ENCODE results near the gene THSD1.
"Not testable (repeated sequence)": the region's sequence is repeated elsewhere in the genome, so short reads cannot be mapped to it uniquely, and the experiment has no call there.

Gene THSD1

GRCh38 chr13:52411629-52412028 is 5.7 kb upstream of the THSD1 start:
- peak; percentile 34 to 40 for DNase-seq (ENCODE audit: low read depth in 2 of 2)

- not testable (repeated sequence) for DNase-seq (ENCODE audit: low read depth in 2 of 2)
Measured at GRCh38 chr13:52408071-52408658, 2.2 kb upstream of the THSD1 start.

DNA sequence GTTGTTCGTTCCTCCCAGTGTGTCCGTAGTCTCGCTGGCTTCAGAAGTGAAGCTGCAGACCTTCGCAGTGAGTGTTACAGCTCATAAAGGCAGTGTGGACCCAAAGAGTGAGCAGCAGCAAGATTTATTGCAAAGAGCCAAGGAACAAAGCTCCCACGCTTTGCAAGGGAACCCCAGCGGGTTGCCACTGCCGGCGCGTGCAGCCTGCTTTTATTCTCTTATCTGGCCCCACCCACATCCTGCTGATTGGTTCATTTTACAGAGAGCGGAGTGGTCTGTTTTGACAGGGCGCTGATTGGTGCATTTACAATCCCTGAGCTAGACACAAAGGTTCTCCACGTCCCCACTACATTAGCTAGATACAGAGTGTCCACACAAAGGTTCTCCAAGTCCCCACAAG is 1.5 kb upstream of the THSD1 start:
- DNase-seq (ENCODE audit: low read depth in 2 of 2) = not testable (repeated sequence)

DNA sequence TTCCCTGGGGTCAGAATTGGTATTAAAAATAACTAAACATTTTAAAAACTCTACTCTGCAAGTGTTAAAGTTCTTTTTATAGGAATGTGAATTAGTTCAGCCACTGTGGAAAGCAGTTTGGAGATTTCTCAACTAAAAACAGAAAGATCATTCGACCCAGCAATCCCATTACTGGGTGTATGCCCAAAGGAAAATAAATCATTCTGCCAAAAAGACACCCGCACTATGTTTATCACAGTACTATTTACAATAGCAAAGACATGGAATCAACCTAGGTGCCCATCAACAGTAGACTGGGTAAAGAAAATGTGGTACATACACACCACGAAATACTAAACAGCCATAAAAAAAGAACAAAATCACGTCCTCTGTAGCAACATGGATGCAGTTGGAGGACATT is 657 bp upstream of the THSD1 start:
- no peak for DNase-seq (ENCODE audit: low read depth in 2 of 2)

DNA sequence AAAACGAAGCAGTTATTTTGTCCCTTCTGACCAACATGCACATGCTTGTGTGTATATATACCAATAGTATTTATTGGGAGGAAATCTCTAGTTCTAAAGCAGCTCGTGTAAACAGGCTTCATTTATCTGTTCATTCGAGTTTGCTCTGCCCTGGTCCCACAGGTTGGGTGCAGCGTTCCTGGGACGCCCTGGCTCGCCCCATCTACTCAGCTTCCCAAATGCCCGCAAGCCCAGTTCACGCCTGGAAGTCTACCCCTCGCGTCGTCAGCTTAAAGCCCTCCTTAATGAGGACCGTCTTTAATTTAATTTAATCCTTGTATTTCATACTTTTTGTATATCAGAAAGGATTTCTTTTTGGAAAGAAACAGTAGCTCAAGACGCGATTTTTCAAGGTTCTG is 604 bp downstream of the THSD1 start:
- DNase-seq (ENCODE audit: low read depth in 2 of 2) = no peak

DNA sequence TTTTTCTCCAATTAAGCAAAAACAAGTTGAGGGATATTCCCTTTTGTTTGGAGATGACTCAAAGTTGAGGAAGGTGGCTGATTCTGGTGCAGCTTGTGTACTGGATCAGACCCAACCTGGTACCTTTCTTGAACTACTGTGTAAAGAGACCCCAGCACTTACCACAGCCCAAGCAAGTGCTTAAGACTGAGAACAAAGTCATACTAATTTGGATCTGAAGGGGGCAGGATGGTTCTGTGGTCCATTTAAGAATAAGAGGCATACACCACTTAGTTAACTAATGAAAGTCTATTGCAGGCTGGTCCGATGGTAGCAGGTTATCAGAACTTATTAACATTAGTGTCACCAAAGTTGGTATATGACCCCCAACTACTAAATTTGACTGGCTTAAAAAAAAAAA is 6.3 kb downstream of the THSD1 start:
- DNase-seq (ENCODE audit: low read depth in 2 of 2) = no peak

DNA sequence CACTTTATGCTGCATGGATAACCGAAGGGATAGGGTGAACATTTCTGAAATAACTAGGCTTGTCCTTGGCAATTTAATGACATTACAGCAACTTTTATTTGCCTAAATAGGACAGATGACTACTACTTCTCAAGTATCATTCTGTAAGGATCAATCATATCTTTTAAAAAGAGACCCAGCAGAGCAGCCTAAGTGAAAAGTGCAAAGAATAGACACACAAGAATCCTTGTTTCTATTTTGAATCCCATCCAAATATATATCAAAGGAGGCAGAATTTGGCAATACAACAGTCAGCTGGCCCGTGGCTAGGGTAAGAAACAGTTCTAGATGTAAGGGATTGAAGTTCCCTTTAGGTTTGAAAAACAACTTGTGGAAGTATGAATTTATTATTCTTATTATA is 6.9 kb downstream of the THSD1 start:
- DNase-seq (ENCODE audit: low read depth in 2 of 2) = no peak

DNA sequence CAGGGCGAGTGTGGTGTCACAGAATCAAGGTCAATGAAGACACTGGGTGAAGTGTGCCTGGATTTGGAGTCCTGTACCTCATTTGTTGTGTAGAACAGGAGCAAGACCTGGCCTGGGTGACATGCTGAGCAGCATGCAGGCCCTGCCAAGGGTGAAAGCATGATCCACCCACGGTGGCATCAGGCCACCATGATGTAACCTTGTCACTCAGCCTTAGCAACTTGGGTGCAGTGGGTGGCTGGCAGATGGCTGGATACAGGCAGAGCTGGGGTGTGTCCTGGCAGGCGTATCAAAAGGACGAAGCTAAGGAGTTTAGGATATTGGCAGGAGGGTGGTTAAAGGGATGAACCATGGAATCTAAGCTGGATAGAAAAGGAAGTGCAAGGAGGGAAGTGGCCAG is 10.3 kb downstream of the THSD1 start:
- DNase-seq (ENCODE audit: low read depth in 2 of 2) = no peak

GRCh38 chr13:52394586-52394985 is 11.4 kb downstream of the THSD1 start:
- no peak for DNase-seq (ENCODE audit: low read depth in 2 of 2)

GRCh38 chr13:52393572-52394357 is 12.2 kb downstream of the THSD1 start:
- DNase-seq (ENCODE audit: low read depth in 2 of 2) = no peak

DNA sequence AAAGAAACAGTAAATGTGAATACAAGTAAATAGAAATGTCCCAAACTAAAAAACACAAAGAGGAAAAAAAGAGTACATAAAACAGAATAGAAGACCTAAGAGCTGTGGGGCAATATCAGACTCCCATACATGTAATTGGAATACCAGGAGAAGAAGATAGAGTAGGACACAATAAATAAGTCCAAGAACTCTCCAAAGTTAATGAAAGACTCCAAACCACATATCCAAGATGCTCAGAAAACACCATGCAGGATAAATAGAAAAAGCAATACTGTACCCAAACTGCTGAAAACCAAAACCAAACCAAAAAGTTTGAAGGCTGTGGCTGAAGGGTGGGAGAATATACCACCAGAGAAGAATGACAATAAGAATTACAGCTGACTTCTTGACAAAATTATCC is 18.3 kb downstream of the THSD1 start:
- no peak for DNase-seq (ENCODE audit: low read depth in 2 of 2)

DNA sequence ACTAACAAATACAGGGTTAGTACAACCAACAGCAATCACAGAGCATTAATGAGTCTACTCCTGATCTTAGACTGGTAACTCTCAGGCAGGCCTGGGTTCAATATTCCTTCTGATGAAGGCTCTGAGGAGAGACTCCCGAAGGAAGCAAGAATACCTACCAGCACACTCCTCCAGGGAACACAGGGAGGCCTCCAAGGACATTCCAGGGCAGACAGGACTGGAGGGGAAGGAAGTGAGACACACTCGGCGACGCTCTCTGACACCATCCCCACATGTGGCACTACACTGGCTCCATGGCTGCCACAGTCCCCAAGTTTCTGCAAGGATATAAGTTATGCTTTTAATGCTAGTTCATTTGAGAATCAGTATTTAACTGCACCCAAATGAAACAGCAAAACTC is 20.1 kb downstream of the THSD1 start:
- DNase-seq (ENCODE audit: low read depth in 2 of 2) = no peak

- DNase-seq (ENCODE audit: low read depth in 2 of 2) = no peak
Measured at GRCh38 chr13:52383366-52383765, 22.6 kb downstream of the THSD1 start.

DNA sequence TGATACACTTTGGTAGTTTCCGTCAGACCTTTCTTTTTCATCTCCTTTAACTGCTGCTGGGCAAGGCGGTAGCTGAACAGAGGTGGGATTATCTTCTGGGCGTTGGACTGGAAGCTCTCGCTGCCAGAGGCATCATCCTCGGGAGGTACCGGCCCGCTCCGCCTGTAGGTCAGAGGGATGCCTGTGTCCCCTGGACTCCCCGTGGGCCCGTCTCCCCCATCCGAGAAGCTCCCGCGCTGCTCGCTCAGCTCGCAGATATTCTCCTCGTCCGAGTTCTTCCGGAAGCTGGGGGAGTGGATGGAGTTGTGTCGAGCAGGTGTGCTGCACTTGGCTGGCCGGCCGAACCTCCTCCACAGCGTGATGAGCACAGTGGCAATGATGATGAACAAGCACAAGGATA is 27.7 kb downstream of the THSD1 start:
- no peak for DNase-seq (ENCODE audit: low read depth in 2 of 2)

GRCh38 chr13:52377898-52378297 is 28.1 kb downstream of the THSD1 start:
- DNase-seq (ENCODE audit: low read depth in 2 of 2) = no peak

DNA sequence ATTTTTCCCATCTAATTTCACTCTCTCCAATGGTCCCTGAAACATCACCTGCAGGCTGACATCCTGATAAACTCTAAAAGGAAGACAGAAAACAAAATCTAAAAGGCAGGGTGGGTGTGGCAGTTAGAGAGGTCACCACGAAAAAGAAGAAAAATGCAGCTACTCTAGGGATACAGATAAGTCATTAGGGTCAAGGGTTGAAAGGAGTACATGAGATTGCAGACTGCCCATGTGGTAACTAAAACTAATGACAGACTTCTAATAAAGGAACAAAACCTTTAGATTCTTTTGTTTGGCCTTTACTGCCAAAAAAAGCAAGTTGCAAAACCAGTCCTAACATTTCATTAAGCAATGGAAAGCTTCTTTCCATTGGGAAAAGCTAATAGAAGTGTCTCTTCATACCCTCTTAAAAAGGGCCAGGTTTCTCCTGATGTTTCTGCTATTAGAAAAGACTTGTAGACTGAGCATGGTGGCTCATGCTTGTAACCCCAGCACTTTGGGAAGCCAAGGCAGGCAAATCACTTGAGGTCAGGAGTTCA is 31.0 kb downstream of the THSD1 start:
- no peak for DNase-seq (ENCODE audit: low read depth in 2 of 2)

DNA sequence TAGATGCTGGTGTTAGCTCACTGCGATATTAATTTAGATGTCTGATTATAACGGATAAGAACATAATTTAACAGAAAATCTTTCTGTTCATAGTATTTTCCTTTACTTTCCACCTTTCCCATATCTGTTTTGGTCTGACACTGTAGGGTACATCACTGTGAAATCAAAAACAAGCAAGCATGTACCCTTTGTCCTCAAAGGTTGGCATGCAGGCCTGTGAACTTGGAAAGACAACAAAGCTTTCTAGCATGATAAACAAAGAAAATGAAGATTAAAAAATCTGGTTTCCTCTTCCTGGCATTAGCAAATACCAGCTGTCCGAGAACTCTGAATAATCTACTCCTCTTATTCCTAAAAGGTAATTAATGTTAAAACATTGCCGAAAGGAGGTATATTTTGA is 31.6 kb downstream of the THSD1 start:
- no peak for DNase-seq (ENCODE audit: low read depth in 2 of 2)

DNA sequence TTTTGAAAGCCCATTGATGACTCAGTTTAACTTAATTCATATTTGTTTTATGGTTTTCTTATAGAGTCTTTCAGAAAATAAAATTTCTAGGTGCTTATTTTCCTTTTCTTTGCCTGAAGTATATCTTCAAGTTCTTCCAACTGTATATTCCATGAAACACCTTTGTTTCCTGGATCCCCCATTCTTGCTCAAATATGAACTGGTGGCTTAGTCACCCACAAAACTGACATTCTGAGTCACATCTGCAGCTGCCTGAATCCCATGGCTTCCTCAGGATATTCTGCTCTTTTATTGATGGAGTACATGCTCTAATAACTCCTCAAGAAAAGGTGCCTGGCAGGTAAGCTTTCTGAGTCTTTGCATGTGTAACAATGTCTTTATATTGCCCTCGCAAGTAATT is 32.7 kb downstream of the THSD1 start:
- not testable (repeated sequence) for DNase-seq (ENCODE audit: low read depth in 2 of 2)

DNA sequence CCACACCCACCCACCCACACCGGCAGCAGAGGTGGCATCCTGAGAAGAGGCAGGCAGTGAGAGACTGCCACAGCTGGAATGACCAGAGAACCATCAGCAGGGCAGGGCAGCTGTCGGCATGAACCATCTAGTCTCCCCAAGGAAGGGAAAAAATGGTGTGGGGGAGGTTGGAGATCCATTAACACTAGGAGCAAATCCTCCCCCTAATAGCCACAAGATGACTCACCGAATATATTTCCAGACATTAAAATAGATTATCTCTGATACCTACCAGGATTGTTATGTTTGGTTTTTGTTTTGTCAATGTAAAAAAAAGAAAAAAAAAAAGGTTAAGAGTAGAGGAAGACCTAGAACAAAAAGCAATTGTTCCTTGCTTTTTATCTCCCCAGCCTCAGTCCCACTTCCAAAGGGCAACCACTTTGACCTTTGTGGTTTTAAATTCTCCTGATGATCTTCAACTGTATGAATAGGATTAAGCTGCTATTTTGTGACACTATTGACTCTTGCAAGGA is 34.2 kb downstream of the THSD1 start:
- DNase-seq (ENCODE audit: low read depth in 2 of 2) = peak in 1 of 2 experiments; percentile 32

DNA sequence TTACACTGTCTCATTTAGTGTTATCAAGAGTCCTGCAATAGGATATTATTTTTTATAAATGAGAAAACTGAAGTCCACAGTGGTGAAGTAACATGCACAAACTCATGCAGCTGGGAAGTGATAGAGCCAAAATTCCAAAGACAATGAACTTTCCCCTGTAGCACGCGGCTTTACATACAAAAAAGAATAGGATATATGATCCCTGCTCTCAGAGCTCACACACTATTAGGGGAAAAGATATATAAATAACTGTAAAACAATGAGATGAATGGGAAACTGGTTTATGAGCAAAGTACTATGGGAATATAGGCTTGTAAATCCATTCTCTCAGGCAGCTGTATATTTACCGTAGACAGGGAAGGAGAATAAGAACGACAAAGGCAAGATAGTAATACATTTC is 39.7 kb downstream of the THSD1 start:
- DNase-seq (ENCODE audit: low read depth in 2 of 2) = no peak

DNA sequence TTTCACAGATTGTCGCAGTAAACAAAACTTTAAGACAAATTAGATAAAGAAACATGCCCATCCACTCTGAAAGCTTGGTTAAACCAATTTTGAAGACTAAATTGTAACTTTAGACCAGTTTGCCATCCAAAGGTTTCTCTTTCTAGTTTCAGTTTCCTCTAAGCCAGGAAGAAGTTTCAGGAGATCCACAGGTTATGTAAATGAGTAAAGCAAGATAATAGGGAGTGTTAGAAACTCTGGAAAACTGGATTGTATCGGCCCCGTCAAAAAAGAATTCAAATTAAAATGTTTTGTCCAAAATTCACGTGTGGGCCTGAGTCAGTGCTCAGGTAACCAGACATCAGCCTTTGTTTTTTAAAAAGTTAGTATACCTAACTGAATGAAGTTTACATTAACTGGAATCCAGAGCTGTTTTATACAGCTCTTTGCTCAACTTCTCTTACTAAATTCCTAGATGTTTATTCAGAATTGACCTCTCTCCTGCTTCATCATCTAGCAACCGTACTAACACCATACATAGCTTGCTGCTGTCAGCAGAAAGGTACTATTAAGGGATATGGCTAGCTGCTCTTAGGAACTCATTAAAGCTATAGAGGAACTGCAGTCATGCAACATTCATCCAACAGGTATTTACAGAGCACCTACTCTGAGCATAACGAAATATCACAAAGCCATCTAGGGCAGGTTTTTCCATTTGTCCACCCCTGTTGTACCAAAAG is 43.6 kb downstream of the THSD1 start:
- not testable (repeated sequence) for DNase-seq (ENCODE audit: low read depth in 2 of 2)

DNA sequence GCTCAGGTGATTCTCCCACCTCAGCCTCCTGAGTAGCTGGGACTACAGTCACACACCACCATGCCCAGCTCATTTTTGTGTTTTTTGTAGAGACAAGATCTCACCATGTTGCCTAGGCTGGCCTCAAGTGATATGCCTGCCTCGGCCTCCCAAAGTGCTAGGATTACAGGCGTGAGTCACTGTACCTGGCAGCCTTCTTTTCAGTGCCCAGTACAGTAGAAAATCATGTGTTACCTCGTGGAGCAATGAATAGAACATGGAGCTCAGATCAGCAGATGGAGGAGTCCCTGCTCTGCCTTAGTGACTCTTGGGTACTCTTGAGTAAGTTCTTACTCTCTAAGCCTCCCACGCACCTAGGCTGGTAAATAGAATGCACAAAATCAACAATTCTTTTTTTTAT is 44.7 kb downstream of the THSD1 start:
- no peak for DNase-seq (ENCODE audit: low read depth in 2 of 2)

GRCh38 chr13:52359534-52359933 is 46.4 kb downstream of the THSD1 start:
- peak in 1 of 2 experiments; percentile 49 for DNase-seq (ENCODE audit: low read depth in 2 of 2)
